Measurements from ENCODE around the gene ZC3H18. TPM values are rescaled to one million over a fixed set of nuclear protein-coding genes. Genes with fewer than 3 reads are reported as not detected.

ZC3H18 gene
- total RNA-seq, 1 donor, result 13.3 TPM

GRCh38 chr16:88671806-88672205 is 101.6 kb downstream of the ZC3H18 start:
- TF ChIP-seq CTCF (IDR thresholded peaks at IDR 0.05; ENCODE audit: insufficient read depth, low read length), result no peak
- no peak overlapping the region for H3K4me3 ChIP-seq (ENCODE audit: low read depth, low read length)
- DNase-seq (ENCODE audit: low read depth), result no peak

- no peak overlapping the region for H3K4me3 ChIP-seq (ENCODE audit: low read depth, low read length)
- peak; percentile 15 for TF ChIP-seq CTCF (IDR thresholded peaks at IDR 0.05; ENCODE audit: insufficient read depth, low read length)
- DNase-seq (ENCODE audit: low read depth), result no peak
Measured at GRCh38 chr16:88672776-88673175, 102.6 kb downstream of the ZC3H18 start.

- no peak for TF ChIP-seq CTCF (IDR thresholded peaks at IDR 0.05; ENCODE audit: insufficient read depth, low read length)
- no peak for DNase-seq (ENCODE audit: low read depth)
- no peak overlapping the region for H3K4me3 ChIP-seq (ENCODE audit: low read depth, low read length)
Measured at GRCh38 chr16:88673716-88674379, 103.6 kb downstream of the ZC3H18 start.

GRCh38 chr16:88676502-88677242 is 106.5 kb downstream of the ZC3H18 start:
- DNase-seq (ENCODE audit: low read depth), result no peak
- TF ChIP-seq CTCF (IDR thresholded peaks at IDR 0.05; ENCODE audit: insufficient read depth, low read length), result no peak
- no peak overlapping the region for H3K4me3 ChIP-seq (ENCODE audit: low read depth, low read length)

GRCh38 chr16:88677721-88678120 is 107.5 kb downstream of the ZC3H18 start:
- H3K4me3 ChIP-seq (ENCODE audit: low read depth, low read length), result no peak overlapping the region
- TF ChIP-seq CTCF (IDR thresholded peaks at IDR 0.05; ENCODE audit: insufficient read depth, low read length), result no peak
- DNase-seq (ENCODE audit: low read depth), result no peak

- H3K4me3 ChIP-seq (ENCODE audit: low read depth, low read length), result no peak overlapping the region
- DNase-seq (ENCODE audit: low read depth), result no peak
- no peak for TF ChIP-seq CTCF (IDR thresholded peaks at IDR 0.05; ENCODE audit: insufficient read depth, low read length)
Measured at GRCh38 chr16:88678224-88678979, 108.2 kb downstream of the ZC3H18 start.
